Kidney tubule cell (primary cell): ENCODE data around the gene CLCF1.
A peak's percentile ranks its signal among the peaks of the same experiment; 100 is the strongest.

ENCODE experiments used
- DNase-seq: peaks from one replicate; pipeline ENCODE4 v3.0.0-alpha.2; 2018; ENCODE audit warnings: low spot score

Gene CLCF1

GRCh38 chr11:67372993-67373647 is at the start of gene CLCF1:
TSS of gene CLCF1 (minus strand) at chr11:67373598. CDS start at chr11:67373539, 59 bp downstream.
- peak; percentile 51 for DNase-seq

GRCh38 chr11:67422891-67423290 is 49.5 kb upstream of the CLCF1 start:
- peak; percentile 61 for DNase-seq

GRCh38 chr11:67421430-67422031 is 48.1 kb upstream of the CLCF1 start:
- no peak for DNase-seq

GRCh38 chr11:67420646-67421429 is 47.4 kb upstream of the CLCF1 start:
- DNase-seq: peak; percentile 95

GRCh38 chr11:67420147-67420645 is 46.8 kb upstream of the CLCF1 start:
- DNase-seq: no peak

- DNase-seq: no peak
Measured at GRCh38 chr11:67419325-67420049, 46.1 kb upstream of the CLCF1 start.

GRCh38 chr11:67418476-67419281 is 45.3 kb upstream of the CLCF1 start:
- no peak for DNase-seq

- DNase-seq: no peak
Measured at GRCh38 chr11:67417425-67417824, 44.0 kb upstream of the CLCF1 start.

- no peak for DNase-seq
Measured at GRCh38 chr11:67416416-67417335, 43.3 kb upstream of the CLCF1 start.

- no peak for DNase-seq
Measured at GRCh38 chr11:67415501-67416304, 42.3 kb upstream of the CLCF1 start, which contains the start of gene CARNS1. TSS of gene CARNS1 (plus strand) at chr11:67415678. CDS start at chr11:67416200, 522 bp downstream.

- DNase-seq: no peak
Measured at GRCh38 chr11:67413266-67413849, 40.0 kb upstream of the CLCF1 start.

- no peak for DNase-seq
Measured at GRCh38 chr11:67412495-67413179, 39.2 kb upstream of the CLCF1 start.

- DNase-seq: no peak
Measured at GRCh38 chr11:67411785-67412152, 38.4 kb upstream of the CLCF1 start.

- no peak for DNase-seq
Measured at GRCh38 chr11:67410984-67411784, 37.8 kb upstream of the CLCF1 start.

GRCh38 chr11:67410369-67410831 is 37.0 kb upstream of the CLCF1 start:
- no peak for DNase-seq

GRCh38 chr11:67409781-67410368 is 36.5 kb upstream of the CLCF1 start:
- no peak for DNase-seq

- DNase-seq: no peak
Measured at GRCh38 chr11:67409261-67409666, 35.9 kb upstream of the CLCF1 start.
